ENCODE results near the gene CHD5.

The CHD5 gene

GRCh38 chr1:6113116-6113515 lies 67.0 kb downstream of the CHD5 start:
- no peak for DNase-seq (ENCODE audit: low read depth, low spot score)

GRCh38 chr1:6112690-6113005 lies 67.5 kb downstream of the CHD5 start:
- DNase-seq (ENCODE audit: low read depth, low spot score), result no peak

DNA sequence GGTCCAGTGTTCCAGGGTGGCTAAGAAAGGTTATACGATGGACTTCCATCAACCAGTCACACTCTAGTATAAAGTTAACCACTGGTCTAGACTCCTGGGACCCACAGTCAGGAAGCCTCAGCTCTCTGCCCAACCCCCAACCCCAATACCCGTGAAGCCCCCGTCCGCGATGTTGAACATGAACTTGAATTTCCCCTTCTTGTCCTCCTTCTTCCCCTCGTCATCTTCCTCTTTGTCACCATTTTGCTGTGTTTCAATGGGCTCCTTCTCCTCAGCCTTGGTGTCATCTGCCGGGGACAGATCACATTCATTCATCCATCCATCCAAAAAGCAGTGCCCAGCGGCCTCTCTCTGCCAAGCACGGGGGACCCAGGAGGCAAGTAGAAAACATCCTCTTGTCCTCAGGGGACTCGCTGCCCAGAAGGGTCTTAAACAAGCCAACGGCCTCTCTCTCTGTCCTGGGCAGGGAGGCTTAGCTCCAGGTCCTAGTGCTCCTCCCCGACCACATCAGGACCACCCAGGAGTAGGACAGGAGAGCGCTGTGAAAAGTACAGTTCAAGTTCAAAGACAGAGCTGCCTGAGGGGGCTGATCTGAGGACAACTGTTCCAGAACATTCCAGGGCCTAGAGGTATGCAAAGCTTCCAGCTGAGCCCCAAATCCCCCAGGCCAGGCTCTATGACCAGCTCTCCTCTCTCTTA lies 68.0 kb downstream of the CHD5 start:
- DNase-seq (ENCODE audit: low read depth, low spot score), result no peak

DNA sequence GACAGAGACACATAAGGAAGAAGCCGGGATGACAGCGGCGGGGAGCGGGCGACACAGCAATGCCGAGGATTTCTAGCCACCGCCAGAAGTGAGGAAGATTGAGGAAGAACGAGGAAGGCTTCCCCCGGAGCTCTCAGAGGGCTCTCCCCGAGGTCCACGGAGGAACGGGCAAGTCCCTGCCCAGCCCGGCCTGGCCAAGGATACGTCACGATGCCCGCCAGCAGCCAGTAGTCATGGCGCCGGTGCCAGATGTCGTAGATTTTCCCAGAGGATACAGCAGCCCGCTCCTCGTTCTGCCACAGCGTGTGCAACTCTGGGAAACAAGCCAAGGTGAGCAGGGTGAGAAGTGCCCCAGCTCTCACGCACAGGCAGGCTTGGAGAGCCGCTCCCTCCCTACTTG lies 68.5 kb downstream of the CHD5 start:
- no peak for DNase-seq (ENCODE audit: low read depth, low spot score)

- no peak for DNase-seq (ENCODE audit: low read depth, low spot score)
Measured at GRCh38 chr1:6110326-6110725, 69.8 kb downstream of the CHD5 start.

- no peak for DNase-seq (ENCODE audit: low read depth, low spot score)
Measured at GRCh38 chr1:6109688-6110087, 70.4 kb downstream of the CHD5 start.

DNA sequence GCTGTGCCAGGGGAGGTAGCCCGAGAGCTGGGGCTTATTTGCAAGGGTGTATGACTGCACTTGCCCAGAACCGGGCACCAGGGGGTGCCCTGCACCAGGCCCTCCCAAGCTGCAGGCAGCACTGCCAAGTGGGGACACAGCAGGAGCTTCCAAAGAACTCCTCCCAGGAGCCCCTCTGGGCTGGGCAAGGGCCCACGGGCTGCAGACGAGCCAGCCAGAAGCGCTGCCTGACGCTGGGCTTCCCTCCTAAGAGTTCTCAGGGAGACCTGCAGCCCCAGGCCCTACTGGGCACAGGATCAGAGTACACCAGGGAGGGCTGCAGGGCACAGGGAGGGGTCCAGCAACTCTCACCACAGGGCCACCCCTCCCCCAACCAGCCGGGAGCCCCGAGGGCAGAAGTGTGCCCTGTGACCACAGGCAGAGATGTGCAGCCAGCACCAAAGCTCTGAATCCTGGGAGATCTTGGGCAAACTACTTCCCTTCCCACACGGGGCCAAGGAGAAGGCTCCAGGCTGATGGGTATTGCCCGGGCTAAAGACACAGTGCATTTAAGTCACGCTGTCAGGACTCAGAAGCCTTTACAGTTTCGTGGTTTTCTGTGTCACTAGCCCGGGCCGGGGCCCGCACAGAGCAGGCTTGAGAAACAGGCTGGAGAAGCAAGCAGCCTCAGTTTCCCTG lies 71.0 kb downstream of the CHD5 start:
- peak; percentile 28 for DNase-seq (ENCODE audit: low read depth, low spot score)

DNA sequence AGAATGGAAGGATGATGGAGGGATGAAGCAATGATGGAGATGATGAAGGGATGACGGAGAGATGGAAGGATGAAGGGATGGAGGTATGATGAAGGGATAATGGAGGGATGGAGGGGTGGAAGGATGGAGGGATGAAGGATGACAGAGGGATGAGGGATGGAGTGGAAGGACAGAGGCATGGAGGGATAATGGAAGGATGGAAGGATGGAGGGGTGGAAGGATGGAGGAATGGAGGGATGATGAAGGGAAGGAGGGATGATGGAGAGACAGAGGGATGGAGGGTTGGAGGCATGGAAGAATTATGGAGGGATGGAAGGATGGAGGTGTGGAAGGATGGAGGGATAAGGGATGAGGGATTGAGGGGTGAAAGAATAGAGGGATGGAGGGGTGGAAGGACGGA lies 71.6 kb downstream of the CHD5 start:
- DNase-seq (ENCODE audit: low read depth, low spot score), result no peak

DNA sequence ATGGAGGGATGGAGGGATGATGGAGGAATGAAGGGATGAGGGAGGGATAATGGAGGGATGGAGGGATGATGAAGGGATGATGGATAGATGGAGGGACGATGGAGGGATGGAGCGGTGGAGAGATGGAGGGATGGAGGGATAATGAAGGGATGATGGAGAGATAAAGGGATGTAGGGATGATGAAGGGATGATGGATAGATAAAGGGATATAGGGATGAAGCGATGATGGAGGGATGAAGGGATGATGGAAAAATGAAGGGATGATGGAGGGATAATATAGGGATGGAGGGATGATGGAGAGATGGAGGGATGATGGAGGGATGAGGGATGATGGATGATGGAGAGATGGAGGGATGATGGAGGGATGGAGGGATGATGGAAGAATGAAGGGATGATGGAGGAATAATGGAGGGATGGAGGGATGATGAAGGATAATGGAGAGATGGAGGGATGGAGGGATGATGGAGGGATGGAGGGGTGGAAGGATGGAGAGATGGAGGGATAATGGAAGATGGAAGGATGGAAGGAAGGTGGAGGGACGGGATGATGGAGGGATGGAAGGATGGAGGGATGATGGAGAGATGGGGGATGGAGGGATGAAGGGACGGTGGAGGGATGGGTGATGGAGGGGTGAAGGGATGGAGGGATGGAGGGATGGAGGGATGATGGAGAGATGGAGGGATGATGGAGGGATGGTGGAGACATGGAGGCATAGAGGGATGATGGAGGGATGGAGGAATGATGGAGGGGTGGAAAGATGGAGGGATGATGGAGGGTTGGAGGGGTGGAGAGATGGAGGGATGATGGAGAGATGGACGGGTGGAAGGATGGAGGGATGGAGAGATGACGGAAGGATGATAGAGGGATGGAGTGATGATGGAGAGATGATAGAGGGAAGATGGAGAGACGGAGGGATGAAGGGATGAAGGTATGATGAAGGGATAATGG lies 72.4 kb downstream of the CHD5 start:
- DNase-seq (ENCODE audit: low read depth, low spot score), result no peak

GRCh38 chr1:6106977-6107376 lies 73.1 kb downstream of the CHD5 start:
- DNase-seq (ENCODE audit: low read depth, low spot score), result no peak

GRCh38 chr1:6106321-6106731 lies 73.8 kb downstream of the CHD5 start:
- DNase-seq (ENCODE audit: low read depth, low spot score), result no peak

GRCh38 chr1:6105763-6106162 lies 74.4 kb downstream of the CHD5 start:
- no peak for DNase-seq (ENCODE audit: low read depth, low spot score)

GRCh38 chr1:6105218-6105679 lies 74.9 kb downstream of the CHD5 start:
- no peak for DNase-seq (ENCODE audit: low read depth, low spot score)

DNA sequence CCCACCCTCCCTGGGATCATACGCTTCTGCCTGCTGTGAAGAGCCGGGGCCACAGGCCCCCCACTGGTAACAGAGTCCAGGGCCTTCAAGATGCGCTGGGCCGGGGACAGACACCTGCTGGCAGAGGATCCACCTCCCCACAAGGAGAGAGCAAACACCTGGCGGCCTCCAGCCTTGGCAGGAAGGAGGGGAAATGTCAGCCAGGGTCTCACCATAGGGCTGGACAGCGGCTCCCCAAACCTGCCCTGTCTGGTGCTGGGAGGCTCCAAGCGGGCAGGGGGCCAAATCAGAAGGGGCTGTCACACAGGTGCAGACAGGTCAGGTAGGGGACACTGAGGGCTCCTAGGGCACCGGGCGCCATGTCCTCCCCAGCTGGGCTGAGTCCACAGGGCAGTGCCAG lies 75.5 kb downstream of the CHD5 start:
- DNase-seq (ENCODE audit: low read depth, low spot score), result no peak

DNA sequence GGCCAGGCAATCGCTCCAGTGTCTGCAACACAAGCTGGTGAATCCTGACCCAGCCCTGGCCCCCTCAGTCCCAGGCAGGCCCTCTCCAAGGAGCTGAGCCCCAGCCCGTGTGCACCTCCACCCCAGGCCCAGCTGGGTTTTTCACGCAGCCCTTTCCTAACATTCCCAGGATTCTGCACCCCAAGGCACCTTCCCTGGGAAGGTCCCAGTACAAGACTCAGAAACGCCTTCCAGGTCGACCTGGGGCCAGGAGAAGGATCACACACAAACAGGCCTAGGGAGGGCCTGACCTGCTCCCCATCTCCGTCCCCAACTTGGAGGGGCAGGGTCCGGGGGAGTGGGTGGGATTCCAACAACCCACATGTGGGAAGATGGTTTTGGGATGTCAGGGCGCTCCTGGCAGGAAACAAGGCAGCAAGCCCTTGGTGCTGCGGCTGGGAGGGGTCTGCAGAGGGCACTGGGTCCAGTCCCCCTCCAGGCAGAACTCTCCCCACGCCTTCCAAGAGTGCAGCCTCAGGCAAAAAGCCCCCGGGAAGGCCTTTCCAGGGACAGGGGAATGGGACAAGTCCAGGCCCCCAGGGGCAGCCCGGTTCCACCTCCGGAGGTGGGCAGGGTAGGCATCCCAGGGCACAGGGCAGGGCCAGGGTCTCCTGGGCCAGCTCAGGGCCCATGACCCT lies 76.1 kb downstream of the CHD5 start:
- DNase-seq (ENCODE audit: low read depth, low spot score), result no peak

DNA sequence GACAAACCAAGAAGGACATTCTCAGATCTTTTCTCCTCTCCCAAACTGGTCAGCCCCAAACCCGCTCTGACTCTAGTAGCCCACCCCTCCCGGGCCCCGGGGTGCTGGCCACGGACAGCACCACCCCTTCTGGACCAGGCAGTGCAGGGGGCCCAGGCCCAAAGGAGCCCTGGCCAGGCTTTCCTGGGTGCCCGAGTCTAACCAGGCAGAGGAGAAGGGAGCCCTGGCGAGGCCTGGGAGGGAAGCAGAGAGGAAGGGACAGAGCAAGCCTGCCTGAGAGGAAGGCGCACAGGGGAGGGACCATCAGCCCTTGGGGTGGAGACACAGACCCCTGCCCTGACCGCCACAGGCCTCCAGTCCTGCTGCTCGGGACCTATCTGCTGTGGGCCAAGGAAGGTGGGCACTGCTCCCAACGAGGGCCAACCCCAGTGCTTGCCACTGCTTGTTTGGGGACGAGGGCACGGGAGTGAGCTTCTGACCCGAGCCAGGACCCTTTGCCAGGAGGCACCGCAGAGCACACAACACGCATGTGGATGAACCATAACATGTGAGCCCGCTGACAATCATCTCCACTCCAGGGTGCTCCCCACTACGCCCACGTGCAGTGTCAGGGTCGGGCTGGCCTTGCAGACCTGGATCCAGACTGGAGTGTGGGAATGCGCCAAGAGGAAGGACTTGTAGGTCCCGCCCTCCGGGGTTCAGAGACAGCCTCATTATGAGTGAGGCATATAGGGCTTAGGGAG lies 76.8 kb downstream of the CHD5 start:
- no peak for DNase-seq (ENCODE audit: low read depth, low spot score)

DNA sequence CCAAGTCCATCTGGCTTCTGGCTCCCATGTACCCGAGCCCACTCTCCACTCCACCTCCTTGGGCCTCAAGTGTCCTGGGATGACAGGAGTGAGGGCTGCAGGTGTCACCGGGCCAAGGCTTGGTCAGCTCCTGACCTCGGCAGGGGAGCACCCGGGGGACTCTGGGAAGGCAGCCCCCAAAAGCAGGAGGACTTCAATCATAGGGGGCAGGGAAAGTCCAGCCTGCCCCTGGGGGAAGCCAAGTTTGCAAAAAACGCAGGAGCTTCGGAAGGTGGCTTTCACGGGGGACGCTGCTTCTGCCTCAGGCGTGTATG lies 77.6 kb downstream of the CHD5 start:
- no peak for DNase-seq (ENCODE audit: low read depth, low spot score)

DNA sequence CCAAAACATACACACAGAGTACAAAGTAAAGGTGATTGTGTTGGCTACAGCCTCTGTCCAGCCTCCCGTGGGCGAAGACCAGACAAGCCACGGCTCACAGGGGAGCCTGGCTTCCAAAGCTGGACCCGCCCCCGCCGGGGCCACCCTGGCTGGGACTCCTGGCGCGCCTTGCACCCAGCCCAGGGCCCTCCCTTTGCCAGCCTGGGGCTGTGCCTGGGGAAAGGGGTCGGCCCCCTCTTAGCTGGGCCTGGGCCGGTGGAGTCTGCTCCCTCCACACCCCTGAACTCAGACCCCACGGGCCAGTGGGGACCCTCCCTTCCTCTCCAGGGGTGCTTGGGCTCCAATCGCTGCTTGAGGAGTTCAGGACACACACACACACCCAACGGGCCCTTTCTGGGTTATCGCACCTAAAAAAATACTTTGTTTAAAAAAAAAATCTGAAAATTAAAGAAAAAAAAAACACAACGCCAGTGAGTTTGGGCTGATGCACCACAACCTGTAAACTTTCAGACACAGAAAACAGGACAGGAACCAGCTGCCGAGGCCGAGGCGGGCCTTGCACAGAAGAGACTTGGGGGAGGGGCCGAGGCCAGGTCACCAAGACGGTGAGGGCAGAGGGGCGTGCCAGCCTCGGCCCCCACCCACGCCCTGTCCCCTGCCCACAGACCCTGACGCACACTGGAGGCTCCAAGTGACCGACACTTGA lies 78.1 kb downstream of the CHD5 start:
- no peak for DNase-seq (ENCODE audit: low read depth, low spot score)

DNA sequence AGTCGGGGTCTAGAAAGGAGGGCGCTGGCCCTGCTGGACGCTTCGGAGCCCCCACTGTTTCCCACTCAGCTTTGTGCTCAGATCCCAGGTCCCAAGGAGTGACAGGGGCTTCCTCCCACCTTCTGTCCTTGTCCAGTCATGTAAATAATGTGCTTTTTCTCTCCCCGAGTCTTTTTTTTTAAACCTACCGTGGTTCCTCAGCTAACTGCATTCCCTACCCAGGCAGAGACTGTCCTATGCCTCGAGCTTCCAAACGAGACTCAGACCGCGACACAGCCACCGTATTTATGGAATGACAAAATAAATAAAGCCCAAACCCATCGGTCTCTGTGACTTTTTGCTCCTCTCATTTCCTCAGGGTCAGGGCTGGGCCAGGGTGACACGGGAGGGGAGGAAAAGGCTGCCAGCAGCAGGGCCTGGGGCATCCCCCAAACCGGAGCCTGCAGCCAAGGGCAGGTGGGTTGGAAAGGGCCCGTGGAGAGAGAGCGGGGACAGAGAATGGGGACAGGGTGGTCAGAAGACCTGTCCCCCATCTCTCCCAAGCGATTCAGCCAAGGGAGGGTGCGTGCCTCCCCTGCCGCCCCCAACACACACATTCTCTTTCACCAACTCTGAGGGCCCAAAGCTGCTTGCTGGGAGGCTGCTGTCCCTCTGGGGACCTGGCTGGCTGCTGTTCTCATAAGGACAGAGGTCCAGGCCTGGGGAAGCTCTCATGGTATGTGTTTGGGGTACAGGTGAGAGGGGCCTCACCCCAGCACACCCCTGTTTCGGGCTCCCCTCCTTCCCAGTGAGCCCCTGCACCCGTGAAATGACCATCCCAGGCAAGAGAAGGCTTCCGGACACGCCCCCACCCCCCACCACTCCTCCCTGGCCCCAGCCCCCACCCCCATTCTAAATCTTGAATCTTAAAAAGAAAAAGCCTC lies 79.0 kb downstream of the CHD5 start:
- no peak for DNase-seq (ENCODE audit: low read depth, low spot score)

Data from smooth muscle cell of the brain vasculature (primary cell).